Progenitor cell of endocrine pancreas (in vitro differentiated cells): ENCODE results near the gene EGFR. TPM values are rescaled to one million over a fixed set of nuclear protein-coding genes. Genes with fewer than 3 reads are reported as not detected.

Experiments
- DNase-seq: peaks from one replicate; pipeline ENCODE4 v3.0.0; 2021; ENCODE audit warnings: low spot score; ENCODE audit not compliant: unreplicated experiment
- H3K27ac Mint-ChIP-seq: 2 replicates; pipeline ENCODE4 v1.8.0; 2021; ENCODE audit warnings: mild to moderate bottlenecking, moderate library complexity, mixed read lengths
- H3K27me3 Mint-ChIP-seq: 2 replicates; pipeline ENCODE4 v1.8.0; 2021; ENCODE audit warnings: mixed read lengths
- H3K36me3 Mint-ChIP-seq: 2 replicates; pipeline ENCODE4 v1.8.0; 2022; ENCODE audit warnings: mixed read lengths; ENCODE audit not compliant: insufficient read depth
- H3K4me1 Mint-ChIP-seq: 2 replicates; pipeline ENCODE4 v1.8.0; 2021; ENCODE audit warnings: low read depth, mixed read lengths
- H3K4me3 Mint-ChIP-seq: 2 replicates; pipeline ENCODE4 v1.8.0; 2021; ENCODE audit warnings: low read depth, mild to moderate bottlenecking, moderate library complexity, mixed read lengths
- H3K9me3 Mint-ChIP-seq: 2 replicates; pipeline ENCODE4 v1.8.0; 2021; ENCODE audit warnings: low read depth, mixed read lengths
- CTCF ChIP-seq: fragments of 200-600 bp; sonication (generic); IDR thresholded peaks from one replicate; pipeline ENCODE4 v1.5.0; 2021; ENCODE audit warnings: antibody characterized with exemption, mild to moderate bottlenecking; ENCODE audit not compliant: unreplicated experiment
- total RNA-seq: library from RNA; stranded (reverse); gene quantifications from 2 replicates; pipeline ENCODE4 v1.2.1, GENCODE V29; 2021

EGFR gene
- total RNA-seq, 1 donor from 2014 or later, result 43.8 TPM

GRCh38 chr7:55189878-55190436, 171.1 kb downstream of the EGFR start:
- no peak overlapping the region for H3K4me3 Mint-ChIP-seq
- no peak for TF ChIP-seq CTCF
- H3K27ac Mint-ChIP-seq, result peak overlapping the region; percentile 70
- H3K9me3 Mint-ChIP-seq, result no peaks in the 10 kb centered on the region
- H3K27me3 Mint-ChIP-seq, result no peaks in the 10 kb centered on the region
- peaks cover 35% of the 10 kb centered on the region for H3K4me1 Mint-ChIP-seq
- H3K36me3 Mint-ChIP-seq, result peaks cover 13% of the 10 kb centered on the region
- no peak for DNase-seq

GRCh38 chr7:55190511-55191160, 171.8 kb downstream of the EGFR start:
- no peaks in the 10 kb centered on the region for H3K9me3 Mint-ChIP-seq
- H3K27me3 Mint-ChIP-seq, result no peaks in the 10 kb centered on the region
- peaks cover 35% of the 10 kb centered on the region for H3K4me1 Mint-ChIP-seq
- H3K27ac Mint-ChIP-seq, result peak overlapping the region; percentile 74
- TF ChIP-seq CTCF, result no peak
- no peak overlapping the region for H3K4me3 Mint-ChIP-seq
- H3K36me3 Mint-ChIP-seq, result peaks cover 10% of the 10 kb centered on the region
- no peak for DNase-seq

GRCh38 chr7:55191161-55191925, 172.5 kb downstream of the EGFR start:
- H3K36me3 Mint-ChIP-seq, result peaks cover 9% of the 10 kb centered on the region
- H3K4me1 Mint-ChIP-seq, result peaks cover 33% of the 10 kb centered on the region
- H3K27ac Mint-ChIP-seq, result peak overlapping the region; percentile 31
- no peak for TF ChIP-seq CTCF
- no peak overlapping the region for H3K4me3 Mint-ChIP-seq
- H3K27me3 Mint-ChIP-seq, result no peaks in the 10 kb centered on the region
- no peak for DNase-seq
- H3K9me3 Mint-ChIP-seq, result no peaks in the 10 kb centered on the region

- Mint-ChIP-seq H3K4me3 (no peak overlapping the region), H3K27ac (no peak overlapping the region)
Observed at GRCh38 chr7:55191926-55192692, 173.3 kb downstream of the EGFR start.

More at GRCh38 chr7:55191926-55192692, 173.3 kb downstream of the EGFR start:
- peaks cover 9% of the 10 kb centered on the region for H3K36me3 Mint-ChIP-seq
- no peak for TF ChIP-seq CTCF
- no peak for DNase-seq
- no peaks in the 10 kb centered on the region for H3K27me3 Mint-ChIP-seq
- H3K4me1 Mint-ChIP-seq, result peaks cover 25% of the 10 kb centered on the region
- H3K9me3 Mint-ChIP-seq, result no peaks in the 10 kb centered on the region
